GM12878 (cell line): Measurements from ENCODE around the gene SMO. TPM values are rescaled to one million over a fixed set of nuclear protein-coding genes. Genes with fewer than 3 reads are reported as not detected.
A peak's percentile ranks its signal among the peaks of the same experiment; 100 is the strongest.

Experiments
- BMI1 ChIP-seq: fragments of 450-650 bp; IDR thresholded peaks from 2 replicates; pipeline ENCODE4 v1.6.1; 2016; ENCODE audit warnings: mild to moderate bottlenecking, moderate library complexity, borderline replicate concordance
- CBX5 ChIP-seq: sonication (generic); IDR thresholded peaks from 2 replicates; pipeline ENCODE4 v1.6.1; 2016; ENCODE audit warnings: low read depth, moderate library complexity, mild to moderate bottlenecking, inconsistent platforms
- GABPA ChIP-seq: IDR thresholded peaks from 2 replicates; pipeline ENCODE4 v1.6.1; 2014; ENCODE audit warnings: antibody characterized with exemption, low read depth, mild to moderate bottlenecking, inconsistent platforms
- IRF4 ChIP-seq: IDR thresholded peaks from 2 replicates; pipeline ENCODE4 v1.6.1; 2011; ENCODE audit warnings: low read depth, low read length
- JUNB ChIP-seq: IDR thresholded peaks from 2 replicates; pipeline ENCODE4 v1.6.1; 2016; ENCODE audit warnings: antibody characterized with exemption, mild to moderate bottlenecking
- KDM1A ChIP-seq: fragments of 200-600 bp; sonication (generic); IDR thresholded peaks from 2 replicates; pipeline ENCODE4 v1.6.1; 2016; ENCODE audit warnings: borderline replicate concordance
- MTA2 ChIP-seq: fragments of 450-650 bp; IDR thresholded peaks from 2 replicates; pipeline ENCODE4 v1.6.1; 2016; ENCODE audit warnings: low read depth, mild to moderate bottlenecking, moderate library complexity
- NRF1 ChIP-seq: conservative IDR thresholded peaks from 2 replicates; pipeline ENCODE4 v1.6.1; 2011; ENCODE audit warnings: mild to moderate bottlenecking, low read depth, low read length, improper control_type of control experiment
- PRDM15 ChIP-seq: fragments of 450-650 bp; formaldehyde crosslinking; IDR thresholded peaks from 2 replicates; pipeline ENCODE4 v1.4.0; 2020; ENCODE audit warnings: mild to moderate bottlenecking, moderate library complexity
- TAF1 ChIP-seq: IDR thresholded peaks from 2 replicates; pipeline ENCODE4 v1.6.1; 2011; ENCODE audit warnings: mild to moderate bottlenecking, low read depth, low read length, borderline replicate concordance
- YY1 ChIP-seq: IDR thresholded peaks from 2 replicates; pipeline ENCODE4 v1.6.1; 2011; ENCODE audit warnings: low read depth, mild to moderate bottlenecking, low read length
- ZSCAN29 ChIP-seq: fragments of 450-650 bp; IDR thresholded peaks from 2 replicates; pipeline ENCODE4 v1.6.1; 2017; ENCODE audit warnings: mild to moderate bottlenecking, moderate library complexity
- polyA plus RNA-seq, 11 experiments: library from polyadenylated mRNA; depleted of rRNA in 4 of 11; unstranded in 6 of 11; stranded (reverse) in 5 of 11; fragments of >200 nt; fragmentation: Nextera tagmentation in 4 of 11; fragmentation: Illumina TruSeq in 1 of 11; extraction: Ambion mirVana in 4 of 11; extraction: Trizol in 1 of 11; gene quantifications; 1 replicate in 1 of 11; 2 replicates in 10 of 11; pipeline versions ENCODE4 v1.2.1 to v1.2.3, GENCODE V29; 2011 to 2016; ENCODE audit warnings: inconsistent platforms in 2 of 11, missing spikeins in 2 of 11, low read depth in 1 of 11
- total RNA-seq, 4 experiments: library from RNA; depleted of rRNA in 3 of 4; stranded (reverse); fragments of >200 nt in 3 of 4; fragmentation: Illumina TruSeq in 1 of 4; extraction: Trizol in 1 of 4; gene quantifications; 2 replicates each; pipeline versions ENCODE4 v1.2.1 to v1.2.3, GENCODE V29; 2013 to 2021
- TF ChIP-seq, protein P1 (sequence below): fragments of 450-650 bp; IDR thresholded peaks from 2 replicates; pipeline ENCODE4 v1.6.1; 2017; ENCODE audit warnings: mild to moderate bottlenecking, low read depth, inconsistent platforms; ENCODE audit not compliant: poor library complexity, severe bottlenecking
- TF ChIP-seq, protein P2 (sequence below): fragments of 450-650 bp; formaldehyde crosslinking; IDR thresholded peaks from 2 replicates; pipeline ENCODE4 v1.4.0; 2022; ENCODE audit warnings: mild to moderate bottlenecking, moderate library complexity
- TF ChIP-seq, protein P3 (sequence below): fragments of 450-650 bp; conservative IDR thresholded peaks from 2 replicates; pipeline ENCODE4 v1.6.1; 2017; ENCODE audit warnings: mild to moderate bottlenecking, moderate library complexity
- TF ChIP-seq, protein P4 (sequence below): fragments of 150-350 bp; IDR thresholded peaks from 2 replicates; pipeline ENCODE4 v1.6.1; 2014; ENCODE audit warnings: mild to moderate bottlenecking, low read depth, low read length

The SMO gene
- total and polyA plus RNA-seq, 10 of the 15 experiments (the other 5 are each of a cell fraction or from before 2014, with no cell fraction given), result 0.40 to 11.2 (median 2.6) TPM

DNA sequence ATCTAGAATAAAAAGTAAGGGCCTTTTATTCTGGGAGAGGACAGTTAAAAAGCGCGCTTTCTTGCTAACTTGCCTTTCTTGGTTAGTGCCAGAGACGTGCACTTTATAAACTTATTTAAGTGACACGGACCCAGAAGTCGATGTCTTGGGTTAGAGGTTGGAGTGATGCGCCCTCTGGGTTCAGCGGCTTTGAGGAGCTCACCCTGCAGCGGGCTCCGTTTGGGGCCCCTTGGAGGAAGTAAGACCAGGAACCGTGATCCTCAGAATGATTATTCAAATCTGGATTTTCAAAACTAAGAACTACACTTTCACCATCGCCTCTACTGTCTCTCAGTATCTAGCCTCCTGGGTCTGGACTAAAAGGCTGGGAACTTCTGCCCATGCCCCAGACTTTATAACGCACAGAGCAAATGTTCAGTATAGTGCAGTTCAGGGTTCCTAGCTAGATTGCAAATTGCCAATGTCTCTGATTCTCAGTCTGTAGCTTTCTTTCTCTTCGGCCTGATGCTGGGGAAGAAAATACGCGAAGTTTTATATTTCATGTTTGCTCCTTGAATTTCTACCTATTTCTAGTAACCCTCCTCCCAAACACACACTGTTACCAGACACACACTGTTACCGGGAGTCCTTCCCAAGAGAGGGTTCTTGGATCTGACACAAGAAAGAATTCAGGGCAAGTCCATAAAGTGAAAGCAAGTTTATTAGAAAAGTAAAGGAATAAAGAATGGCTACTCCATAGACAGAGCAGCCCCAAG lies 18.6 kb upstream of the SMO start (continued):
- TF ChIP-seq GABPA (0 out of 2 replicates have a peak, but pooled peaks have one; percentile 21), CBX5 (no peak; the same call in 1 of the 2 replicates), YY1 (no peak), TAF1 (peak; percentile 57; the same call in 1 of the 2 replicates), BMI1 (no peak), MTA2 (0 out of 2 replicates have a peak, but pooled peaks have one; percentile 8), IRF4 (0 out of 2 replicates have a peak, but pooled peaks have one; percentile 37), KDM1A (no peak), JUNB (peak; percentile 81), NRF1 (no peak), PRDM15 (CRISPR knock-in tag) (no peak), ZSCAN29 (no peak)
- TF ChIP-seq, protein P1, sequence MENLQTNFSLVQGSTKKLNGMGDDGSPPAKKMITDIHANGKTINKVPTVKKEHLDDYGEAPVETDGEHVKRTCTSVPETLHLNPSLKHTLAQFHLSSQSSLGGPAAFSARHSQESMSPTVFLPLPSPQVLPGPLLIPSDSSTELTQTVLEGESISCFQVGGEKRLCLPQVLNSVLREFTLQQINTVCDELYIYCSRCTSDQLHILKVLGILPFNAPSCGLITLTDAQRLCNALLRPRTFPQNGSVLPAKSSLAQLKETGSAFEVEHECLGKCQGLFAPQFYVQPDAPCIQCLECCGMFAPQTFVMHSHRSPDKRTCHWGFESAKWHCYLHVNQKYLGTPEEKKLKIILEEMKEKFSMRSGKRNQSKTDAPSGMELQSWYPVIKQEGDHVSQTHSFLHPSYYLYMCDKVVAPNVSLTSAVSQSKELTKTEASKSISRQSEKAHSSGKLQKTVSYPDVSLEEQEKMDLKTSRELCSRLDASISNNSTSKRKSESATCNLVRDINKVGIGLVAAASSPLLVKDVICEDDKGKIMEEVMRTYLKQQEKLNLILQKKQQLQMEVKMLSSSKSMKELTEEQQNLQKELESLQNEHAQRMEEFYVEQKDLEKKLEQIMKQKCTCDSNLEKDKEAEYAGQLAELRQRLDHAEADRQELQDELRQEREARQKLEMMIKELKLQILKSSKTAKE, result no peak
- TF ChIP-seq, protein P2, sequence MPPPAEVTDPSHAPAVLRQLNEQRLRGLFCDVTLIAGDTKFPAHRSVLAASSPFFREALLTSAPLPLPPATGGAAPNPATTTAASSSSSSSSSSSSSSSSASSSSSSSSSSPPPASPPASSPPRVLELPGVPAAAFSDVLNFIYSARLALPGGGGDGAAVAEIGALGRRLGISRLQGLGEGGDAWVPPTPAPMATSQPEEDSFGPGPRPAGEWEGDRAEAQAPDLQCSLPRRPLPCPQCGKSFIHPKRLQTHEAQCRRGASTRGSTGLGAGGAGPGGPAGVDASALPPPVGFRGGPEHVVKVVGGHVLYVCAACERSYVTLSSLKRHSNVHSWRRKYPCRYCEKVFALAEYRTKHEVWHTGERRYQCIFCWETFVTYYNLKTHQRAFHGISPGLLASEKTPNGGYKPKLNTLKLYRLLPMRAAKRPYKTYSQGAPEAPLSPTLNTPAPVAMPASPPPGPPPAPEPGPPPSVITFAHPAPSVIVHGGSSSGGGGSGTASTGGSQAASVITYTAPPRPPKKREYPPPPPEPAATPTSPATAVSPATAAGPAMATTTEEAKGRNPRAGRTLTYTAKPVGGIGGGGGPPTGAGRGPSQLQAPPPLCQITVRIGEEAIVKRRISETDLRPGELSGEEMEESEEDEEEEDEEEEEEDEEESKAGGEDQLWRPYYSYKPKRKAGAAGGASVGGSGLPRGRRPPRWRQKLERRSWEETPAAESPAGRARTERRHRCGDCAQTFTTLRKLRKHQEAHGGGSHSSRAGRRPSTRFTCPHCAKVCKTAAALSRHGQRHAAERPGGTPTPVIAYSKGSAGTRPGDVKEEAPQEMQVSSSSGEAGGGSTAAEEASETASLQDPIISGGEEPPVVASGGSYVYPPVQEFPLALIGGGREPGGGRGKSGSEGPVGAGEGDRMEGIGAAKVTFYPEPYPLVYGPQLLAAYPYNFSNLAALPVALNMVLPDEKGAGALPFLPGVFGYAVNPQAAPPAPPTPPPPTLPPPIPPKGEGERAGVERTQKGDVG, result no peak
- TF ChIP-seq, protein P3, sequence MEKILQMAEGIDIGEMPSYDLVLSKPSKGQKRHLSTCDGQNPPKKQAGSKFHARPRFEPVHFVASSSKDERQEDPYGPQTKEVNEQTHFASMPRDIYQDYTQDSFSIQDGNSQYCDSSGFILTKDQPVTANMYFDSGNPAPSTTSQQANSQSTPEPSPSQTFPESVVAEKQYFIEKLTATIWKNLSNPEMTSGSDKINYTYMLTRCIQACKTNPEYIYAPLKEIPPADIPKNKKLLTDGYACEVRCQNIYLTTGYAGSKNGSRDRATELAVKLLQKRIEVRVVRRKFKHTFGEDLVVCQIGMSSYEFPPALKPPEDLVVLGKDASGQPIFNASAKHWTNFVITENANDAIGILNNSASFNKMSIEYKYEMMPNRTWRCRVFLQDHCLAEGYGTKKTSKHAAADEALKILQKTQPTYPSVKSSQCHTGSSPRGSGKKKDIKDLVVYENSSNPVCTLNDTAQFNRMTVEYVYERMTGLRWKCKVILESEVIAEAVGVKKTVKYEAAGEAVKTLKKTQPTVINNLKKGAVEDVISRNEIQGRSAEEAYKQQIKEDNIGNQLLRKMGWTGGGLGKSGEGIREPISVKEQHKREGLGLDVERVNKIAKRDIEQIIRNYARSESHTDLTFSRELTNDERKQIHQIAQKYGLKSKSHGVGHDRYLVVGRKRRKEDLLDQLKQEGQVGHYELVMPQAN, result no peak
- TF ChIP-seq, protein P4, sequence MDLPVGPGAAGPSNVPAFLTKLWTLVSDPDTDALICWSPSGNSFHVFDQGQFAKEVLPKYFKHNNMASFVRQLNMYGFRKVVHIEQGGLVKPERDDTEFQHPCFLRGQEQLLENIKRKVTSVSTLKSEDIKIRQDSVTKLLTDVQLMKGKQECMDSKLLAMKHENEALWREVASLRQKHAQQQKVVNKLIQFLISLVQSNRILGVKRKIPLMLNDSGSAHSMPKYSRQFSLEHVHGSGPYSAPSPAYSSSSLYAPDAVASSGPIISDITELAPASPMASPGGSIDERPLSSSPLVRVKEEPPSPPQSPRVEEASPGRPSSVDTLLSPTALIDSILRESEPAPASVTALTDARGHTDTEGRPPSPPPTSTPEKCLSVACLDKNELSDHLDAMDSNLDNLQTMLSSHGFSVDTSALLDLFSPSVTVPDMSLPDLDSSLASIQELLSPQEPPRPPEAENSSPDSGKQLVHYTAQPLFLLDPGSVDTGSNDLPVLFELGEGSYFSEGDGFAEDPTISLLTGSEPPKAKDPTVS, result no peak
